GM10847 (cell line): ENCODE results near the gene CRYBG3.
A peak's percentile ranks its signal among the peaks of the same experiment; 100 is the strongest.

Experiments
- POLR2A ChIP-seq: IDR thresholded peaks from 2 replicates; pipeline ENCODE4 v1.6.1; 2011; ENCODE audit not compliant: insufficient read length; ENCODE audit errors: extremely low read depth

CRYBG3 gene

GRCh38 chr3:97821774-97822358 is at the start of gene CRYBG3:
TSS of gene CRYBG3 (plus strand) at chr3:97822011. CDS start at chr3:97822207, 196 bp downstream.
- TF ChIP-seq POLR2A = peak; percentile 46

GRCh38 chr3:97772926-97773325 is 48.9 kb upstream of the CRYBG3 start:
- no peak for TF ChIP-seq POLR2A

DNA sequence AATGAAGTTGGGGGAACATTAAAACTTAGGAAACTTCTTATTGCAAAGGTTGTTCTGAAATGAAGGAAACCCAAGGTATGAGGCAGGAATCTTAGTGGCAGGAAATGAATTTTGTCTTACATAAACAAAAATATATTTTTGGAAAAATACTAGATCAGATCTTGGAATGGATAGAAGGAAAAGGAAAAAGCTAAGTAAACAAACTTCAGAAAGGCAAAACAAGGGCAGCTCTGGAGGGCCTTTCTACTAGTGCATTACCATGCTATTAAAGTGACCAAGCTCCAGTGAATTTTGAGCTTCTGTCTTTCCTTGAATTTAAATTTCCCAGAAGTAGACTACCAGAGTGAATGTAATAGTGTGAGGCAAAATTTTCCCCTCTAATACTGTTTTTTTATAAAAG is 43.7 kb upstream of the CRYBG3 start:
- no peak for TF ChIP-seq POLR2A

- TF ChIP-seq POLR2A = no peak
Observed at GRCh38 chr3:97793420-97794019, 28.3 kb upstream of the CRYBG3 start.

GRCh38 chr3:97795951-97796350 is 25.9 kb upstream of the CRYBG3 start:
- TF ChIP-seq POLR2A = no peak

- TF ChIP-seq POLR2A = no peak
Observed at GRCh38 chr3:97804471-97804870, 17.3 kb upstream of the CRYBG3 start.

- no peak for TF ChIP-seq POLR2A
Observed at GRCh38 chr3:97810779-97811390, 10.9 kb upstream of the CRYBG3 start.

GRCh38 chr3:97815149-97815917 is 6.5 kb upstream of the CRYBG3 start:
- no peak for TF ChIP-seq POLR2A

DNA sequence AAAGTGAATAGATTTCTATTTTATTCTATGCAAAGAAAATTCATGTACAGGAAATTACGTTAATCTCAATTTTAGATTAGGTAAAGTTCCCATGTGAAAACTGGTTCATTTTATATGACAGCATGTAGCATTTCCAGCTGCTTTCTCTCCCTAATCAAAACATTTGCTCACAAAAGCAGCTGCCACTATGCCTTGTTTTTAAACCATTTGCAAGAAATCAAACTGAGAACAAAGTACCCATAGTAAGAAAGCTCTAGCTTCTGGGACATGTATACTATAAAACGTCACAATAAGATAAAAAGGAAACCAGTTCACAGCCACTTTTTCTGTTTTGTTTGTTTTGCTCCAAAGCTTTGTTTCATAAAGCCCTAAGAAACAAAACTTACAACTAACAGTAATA is 5.0 kb upstream of the CRYBG3 start:
- no peak for TF ChIP-seq POLR2A

GRCh38 chr3:97817965-97818364 is 3.8 kb upstream of the CRYBG3 start:
- TF ChIP-seq POLR2A = no peak

DNA sequence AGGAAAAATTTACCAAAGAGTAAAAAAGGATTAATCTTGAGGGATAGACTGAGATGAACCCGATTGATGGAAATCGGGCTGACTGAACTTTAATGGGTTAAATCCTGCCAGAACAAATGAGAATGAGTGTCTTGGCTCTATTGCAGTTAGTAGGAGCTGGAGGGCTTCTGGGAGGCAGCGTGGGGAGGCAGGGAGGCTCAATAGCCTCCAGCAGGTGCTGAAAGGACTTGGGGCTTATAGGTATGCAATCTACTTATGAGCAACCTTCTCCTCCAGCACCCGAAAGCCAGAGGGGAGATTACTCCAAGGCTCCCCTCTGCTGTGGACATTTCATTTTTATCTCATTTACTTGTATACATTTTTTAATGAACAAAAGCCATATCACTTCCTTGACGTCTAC is 1.0 kb upstream of the CRYBG3 start:
- TF ChIP-seq POLR2A = no peak

DNA sequence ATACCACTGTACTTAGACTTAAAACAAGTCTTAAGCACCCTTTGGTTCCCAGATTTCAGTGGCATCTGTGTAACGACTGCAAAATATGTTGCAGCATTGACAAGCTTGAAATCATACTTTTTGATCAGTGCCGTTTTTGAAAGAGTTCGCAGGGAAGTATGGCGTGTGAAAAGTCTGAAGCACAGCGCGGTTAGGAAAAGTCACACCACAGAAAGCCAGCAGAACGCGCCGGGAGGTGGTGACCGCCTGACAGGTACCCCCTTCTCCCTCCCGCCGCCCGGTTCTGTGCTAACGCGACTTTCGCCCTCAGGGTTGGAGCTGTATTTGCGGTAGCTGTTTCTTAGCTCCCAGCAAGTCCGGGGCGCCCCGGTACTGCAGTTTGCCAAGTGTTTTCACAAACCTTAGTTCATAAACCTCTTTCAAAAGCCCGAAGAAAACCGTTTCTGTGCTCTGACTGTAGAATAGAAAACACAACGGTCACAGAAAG is 481 bp upstream of the CRYBG3 start:
- no peak for TF ChIP-seq POLR2A

DNA sequence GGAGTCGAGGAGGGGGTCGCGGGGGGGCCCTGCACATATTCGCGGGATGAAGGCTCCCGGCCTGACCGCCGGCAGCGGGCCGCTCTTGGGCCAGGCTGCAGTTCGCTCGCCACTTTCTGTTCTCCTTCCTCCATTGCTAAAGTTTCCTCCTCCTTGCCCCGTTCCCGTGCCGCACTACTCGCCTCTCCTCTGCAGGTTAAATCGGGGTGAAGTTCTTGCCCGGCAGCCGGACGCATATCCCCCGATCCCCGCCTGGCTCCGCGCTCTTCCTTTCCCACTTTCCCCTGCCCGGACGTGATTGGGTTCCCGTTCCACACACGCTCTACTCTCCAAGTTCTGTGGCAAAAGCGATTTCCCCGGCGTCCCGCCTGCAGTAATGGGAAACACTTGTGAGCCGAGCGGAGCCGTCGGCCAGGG is 556 bp downstream of the CRYBG3 start:
- TF ChIP-seq POLR2A = no peak

DNA sequence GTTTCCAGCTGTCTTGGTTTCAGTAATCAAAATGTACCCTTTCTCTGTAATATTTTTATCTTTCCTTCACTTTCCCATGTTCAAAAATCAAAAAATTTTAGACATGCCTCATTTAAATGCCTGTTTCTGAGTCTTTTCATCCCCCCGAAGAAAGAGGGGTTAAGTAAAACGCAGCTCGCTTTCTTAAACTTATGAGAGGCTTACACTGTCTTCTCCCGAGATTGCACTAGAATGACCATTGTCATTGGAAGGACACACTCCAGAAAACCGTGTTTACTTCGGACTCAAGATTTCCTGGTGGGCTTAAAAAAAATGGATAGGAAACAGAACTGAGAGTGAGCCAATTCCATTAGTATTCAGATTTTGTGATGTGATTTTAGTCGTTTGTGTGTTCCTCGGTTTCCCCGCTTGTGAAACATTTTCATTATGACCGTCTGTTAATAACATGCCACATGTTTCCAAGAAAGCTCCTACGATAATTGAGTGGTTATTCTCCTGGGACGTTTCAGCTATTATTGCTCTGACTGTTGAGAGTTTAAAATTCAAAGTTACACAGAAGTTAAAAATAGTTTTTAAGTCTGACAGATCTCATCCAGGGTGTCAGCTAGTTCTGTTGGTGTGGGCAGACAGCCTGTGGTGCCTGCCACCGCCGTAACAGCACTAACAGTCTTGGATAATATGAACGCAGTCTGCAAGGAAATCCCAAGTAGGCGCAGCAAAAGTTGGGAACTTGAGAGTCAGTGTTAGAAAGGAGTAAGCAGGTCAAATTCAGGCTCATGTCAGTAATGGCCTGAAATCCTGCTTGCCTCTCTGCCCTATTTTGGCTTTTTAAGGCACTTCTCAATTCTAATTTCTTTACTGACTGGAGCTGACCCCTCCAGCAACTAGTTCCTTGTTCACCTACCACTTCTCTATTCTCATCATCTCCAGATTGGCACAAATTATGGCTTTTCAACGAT is 1.5 kb downstream of the CRYBG3 start:
- no peak for TF ChIP-seq POLR2A

- no peak for TF ChIP-seq POLR2A
Observed at GRCh38 chr3:97825101-97825500, 3.3 kb downstream of the CRYBG3 start.
